Measurements from ENCODE around the gene DUXB. TPM values are rescaled to one million over a fixed set of nuclear protein-coding genes. Genes with fewer than 3 reads are reported as not detected.

DUXB gene
- total RNA-seq, 1 donor from 2014 or later, result not detected

GRCh38 chr16:75644240-75645012, 56.8 kb downstream of the DUXB start:
- H3K4me3 ChIP-seq (ENCODE audit: low read length in 3 of 3), result no peak overlapping the region
- H3K36me3 ChIP-seq (ENCODE audit: control insufficient read depth in 3 of 3, insufficient read depth in 3 of 3, low read length in 3 of 3), result peaks cover 34 to 46% (median 36%) of the 10 kb centered on the region in 3 donors
- no peak overlapping the region for H3K27ac ChIP-seq (ENCODE audit: low read depth, low read length)
- H3K9me3 ChIP-seq (ENCODE audit: control insufficient read depth in 3 of 3, low read length in 3 of 3), result no peaks in the 10 kb centered on the region
- peaks cover 20 to 27% (median 20%) of the 10 kb centered on the region in 3 donors for H3K4me1 ChIP-seq (ENCODE audit: control insufficient read depth in 3 of 3, insufficient read depth in 3 of 3, low read length in 3 of 3)
- H3K9ac ChIP-seq (ENCODE audit: low read depth in 1 of 3, low read length in 3 of 3), result no peak overlapping the region
- H3K27me3 ChIP-seq (ENCODE audit: control insufficient read depth in 3 of 3, insufficient read depth in 3 of 3, low read length in 3 of 3), result no peaks in the 10 kb centered on the region

Small RNA genes lying within 50 kb of the gene (small RNA-seq; reads per million reads assigned to genes)
- gene RN7SL520P, result not detected

Other genes starting within 250 kb of the DUXB start
- gene TMEM170A, start 236.8 kb downstream of the DUXB start, total RNA-seq, result 21.9 TPM
- 2.1 TPM for gene CHST6, start 206.0 kb downstream of the DUXB start, total RNA-seq
- not detected for gene CHST5, start 165.4 kb downstream of the DUXB start, total RNA-seq
- 5.7 TPM for gene TMEM231, start 145.2 kb downstream of the DUXB start, total RNA-seq
- 67.8 TPM for gene GABARAPL2, start 135.1 kb downstream of the DUXB start, total RNA-seq
- gene ADAT1, start 78.2 kb downstream of the DUXB start, total RNA-seq, result 32.4 TPM
- 131 TPM for gene KARS1, start 53.8 kb downstream of the DUXB start, total RNA-seq
- 51.7 TPM for gene TERF2IP, start 53.7 kb downstream of the DUXB start, total RNA-seq
- gene CPHXL2, start 24.5 kb downstream of the DUXB start, total RNA-seq, result not detected
- not detected for gene CPHXL, start 25.0 kb upstream of the DUXB start, total RNA-seq